Measurements from ENCODE around the gene ATG10.
"Not testable (repeated sequence)": the region's sequence is repeated elsewhere in the genome, so short reads cannot be mapped to it uniquely, and the experiment has no call there.

Gene ATG10

GRCh38 chr5:82010696-82011095 is 38.9 kb downstream of the ATG10 start:
- Histone ChIP-seq H3K27ac (no peak overlapping the region), H3K9me3 (no peaks in the 10 kb centered on the region), H3K36me3 (no peaks in the 10 kb centered on the region), H3K27me3 (no peaks in the 10 kb centered on the region), H3K4me1 (ENCODE audit: control insufficient read depth in 1 of 2, insufficient read depth in 1 of 2, low read depth in 1 of 2, low read length in 1 of 2) (no peaks in the 10 kb centered on the region), H3K4me3 (ENCODE audit: low read depth in 1 of 2, low read length in 1 of 2) (no peak overlapping the region)
- TF ChIP-seq, protein P1, sequence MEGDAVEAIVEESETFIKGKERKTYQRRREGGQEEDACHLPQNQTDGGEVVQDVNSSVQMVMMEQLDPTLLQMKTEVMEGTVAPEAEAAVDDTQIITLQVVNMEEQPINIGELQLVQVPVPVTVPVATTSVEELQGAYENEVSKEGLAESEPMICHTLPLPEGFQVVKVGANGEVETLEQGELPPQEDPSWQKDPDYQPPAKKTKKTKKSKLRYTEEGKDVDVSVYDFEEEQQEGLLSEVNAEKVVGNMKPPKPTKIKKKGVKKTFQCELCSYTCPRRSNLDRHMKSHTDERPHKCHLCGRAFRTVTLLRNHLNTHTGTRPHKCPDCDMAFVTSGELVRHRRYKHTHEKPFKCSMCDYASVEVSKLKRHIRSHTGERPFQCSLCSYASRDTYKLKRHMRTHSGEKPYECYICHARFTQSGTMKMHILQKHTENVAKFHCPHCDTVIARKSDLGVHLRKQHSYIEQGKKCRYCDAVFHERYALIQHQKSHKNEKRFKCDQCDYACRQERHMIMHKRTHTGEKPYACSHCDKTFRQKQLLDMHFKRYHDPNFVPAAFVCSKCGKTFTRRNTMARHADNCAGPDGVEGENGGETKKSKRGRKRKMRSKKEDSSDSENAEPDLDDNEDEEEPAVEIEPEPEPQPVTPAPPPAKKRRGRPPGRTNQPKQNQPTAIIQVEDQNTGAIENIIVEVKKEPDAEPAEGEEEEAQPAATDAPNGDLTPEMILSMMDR (IDR thresholded peaks at IDR 0.05) = no peak

DNA sequence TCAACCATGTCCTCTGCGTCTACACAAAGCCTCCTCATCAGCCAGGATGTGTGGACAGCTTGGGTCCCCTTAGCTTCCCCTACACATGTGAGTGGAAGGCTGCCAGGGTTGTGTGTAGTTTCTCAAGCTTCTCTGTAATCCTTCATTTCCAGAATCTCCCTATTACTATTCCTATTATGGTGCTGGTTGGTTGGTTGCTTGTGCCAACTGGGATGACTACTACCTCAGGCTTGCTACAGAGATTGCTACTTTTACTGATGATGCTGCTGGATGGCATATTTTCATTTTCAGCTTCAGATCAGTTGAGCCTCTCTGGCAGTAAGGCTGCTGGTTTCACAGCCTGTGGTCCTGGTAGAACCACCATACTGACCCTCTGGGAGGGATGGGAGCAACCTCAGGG is 39.9 kb downstream of the ATG10 start:
- Histone ChIP-seq H3K36me3 (no peaks in the 10 kb centered on the region), H3K4me3 (ENCODE audit: low read depth in 1 of 2, low read length in 1 of 2) (no peak overlapping the region), H3K27ac (no peak overlapping the region), H3K27me3 (no peaks in the 10 kb centered on the region), H3K4me1 (ENCODE audit: control insufficient read depth in 1 of 2, insufficient read depth in 1 of 2, low read depth in 1 of 2, low read length in 1 of 2) (no peaks in the 10 kb centered on the region), H3K9me3 (no peaks in the 10 kb centered on the region)
- TF ChIP-seq, protein P1 (IDR thresholded peaks at IDR 0.05) = no peak

DNA sequence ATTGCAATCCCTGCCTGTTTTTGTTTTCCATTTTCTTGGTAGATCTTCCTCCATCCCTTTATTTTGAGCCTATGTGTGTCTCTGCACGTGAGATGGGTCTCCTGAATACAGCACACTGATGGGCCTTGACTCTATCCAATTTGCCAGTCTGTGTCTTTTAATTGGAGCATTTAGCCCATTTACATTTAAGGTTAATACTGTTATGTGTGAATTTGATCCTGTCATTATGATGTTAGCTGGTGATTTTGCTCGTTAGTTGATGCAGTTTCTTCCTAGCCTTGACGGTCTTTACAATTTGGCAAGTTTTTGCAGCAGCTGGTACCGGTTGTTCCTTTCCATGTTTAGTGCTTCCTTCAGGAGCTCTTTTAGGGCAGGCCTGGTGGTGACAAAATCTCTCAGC is 42.8 kb downstream of the ATG10 start:
- H3K36me3 ChIP-seq; H3K4me1 ChIP-seq (ENCODE audit: control insufficient read depth in 1 of 2, insufficient read depth in 1 of 2, low read depth in 1 of 2, low read length in 1 of 2); H3K4me3 ChIP-seq (ENCODE audit: low read depth in 1 of 2, low read length in 1 of 2); H3K27ac ChIP-seq; H3K9me3 ChIP-seq; H3K27me3 ChIP-seq: not testable (repeated sequence)

- Histone ChIP-seq H3K9me3 (no peaks in the 10 kb centered on the region), H3K27ac (no peak overlapping the region), H3K4me3 (ENCODE audit: low read depth in 1 of 2, low read length in 1 of 2) (no peak overlapping the region), H3K4me1 (ENCODE audit: control insufficient read depth in 1 of 2, insufficient read depth in 1 of 2, low read depth in 1 of 2, low read length in 1 of 2) (no peaks in the 10 kb centered on the region), H3K36me3 (no peaks in the 10 kb centered on the region), H3K27me3 (no peaks in the 10 kb centered on the region)
- TF ChIP-seq, protein P1 (IDR thresholded peaks at IDR 0.05) = no peak
Observed at GRCh38 chr5:82018462-82018861, 46.6 kb downstream of the ATG10 start.

DNA sequence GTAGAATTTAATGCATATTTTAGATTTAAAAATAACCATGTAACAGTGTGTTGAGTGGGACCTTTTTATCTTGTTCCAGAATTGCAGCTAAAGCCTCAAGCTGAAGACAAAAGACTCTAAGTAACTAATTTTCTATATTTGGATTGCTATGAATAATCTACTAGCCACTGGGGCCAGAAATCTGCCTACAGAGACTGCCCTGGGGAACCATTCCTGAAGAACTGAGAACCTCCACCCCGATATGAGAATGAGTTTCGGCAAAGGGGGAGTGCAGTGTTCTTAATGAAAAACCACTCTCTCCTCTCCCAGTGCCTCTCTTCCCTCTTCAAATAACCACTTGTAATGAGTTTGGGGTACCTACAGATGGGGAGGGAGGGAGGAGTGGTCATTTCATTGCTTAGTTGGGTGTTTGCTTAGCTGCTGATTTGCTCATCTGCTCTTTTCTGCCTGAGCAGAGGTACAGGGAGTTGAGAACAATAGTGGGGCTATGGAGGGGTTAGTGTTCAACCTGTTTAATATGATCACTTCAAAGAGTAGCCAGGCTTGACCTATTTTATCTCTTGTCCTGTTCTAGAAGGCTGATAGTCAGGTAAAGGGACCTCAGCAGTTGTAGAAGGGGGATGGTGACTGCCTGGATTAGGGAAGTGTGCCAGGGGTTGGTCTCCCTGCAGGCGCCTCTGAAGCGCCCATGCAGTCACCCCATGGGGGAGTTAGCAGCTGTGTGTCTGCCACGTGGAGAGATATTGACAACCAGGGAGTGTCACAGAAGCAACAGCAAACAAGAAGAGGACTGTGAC is 47.7 kb downstream of the ATG10 start:
- H3K27me3 ChIP-seq = no peaks in the 10 kb centered on the region
- H3K4me3 ChIP-seq (ENCODE audit: low read depth in 1 of 2, low read length in 1 of 2) = no peak overlapping the region
- no peaks in the 10 kb centered on the region for H3K36me3 ChIP-seq
- H3K27ac ChIP-seq = no peak overlapping the region
- H3K4me1 ChIP-seq (ENCODE audit: control insufficient read depth in 1 of 2, insufficient read depth in 1 of 2, low read depth in 1 of 2, low read length in 1 of 2) = no peaks in the 10 kb centered on the region
- no peaks in the 10 kb centered on the region for H3K9me3 ChIP-seq
- TF ChIP-seq, protein P1 (IDR thresholded peaks at IDR 0.05) = no peak

GRCh38 chr5:82022499-82022898 is 50.7 kb downstream of the ATG10 start:
- no peaks in the 10 kb centered on the region for H3K36me3 ChIP-seq
- no peaks in the 10 kb centered on the region for H3K4me1 ChIP-seq (ENCODE audit: control insufficient read depth in 1 of 2, insufficient read depth in 1 of 2, low read depth in 1 of 2, low read length in 1 of 2)
- H3K4me3 ChIP-seq (ENCODE audit: low read depth in 1 of 2, low read length in 1 of 2) = no peak overlapping the region
- H3K27me3 ChIP-seq = no peaks in the 10 kb centered on the region
- no peak overlapping the region for H3K27ac ChIP-seq
- TF ChIP-seq, protein P1 (IDR thresholded peaks at IDR 0.05) = no peak
- H3K9me3 ChIP-seq = no peaks in the 10 kb centered on the region
